Chondrocyte (in vitro differentiated cells): ENCODE results near the gene TXNIP. TPM values are rescaled to one million over a fixed set of nuclear protein-coding genes. Genes with fewer than 3 reads are reported as not detected.

Experiments used
- DNase-seq: peaks from one replicate; pipeline ENCODE4 v3.0.0; 2021; ENCODE audit warnings: mixed read lengths, low spot score
- H3K27ac Mint-ChIP-seq: one replicate; pipeline ENCODE4 v1.8.0; 2021; ENCODE audit warnings: mild to moderate bottlenecking, moderate library complexity, mixed read lengths; ENCODE audit not compliant: unreplicated experiment
- H3K27me3 Mint-ChIP-seq: 2 replicates; pipeline ENCODE4 v1.8.0; 2021; ENCODE audit warnings: low read depth, mixed read lengths
- H3K36me3 Mint-ChIP-seq: 2 replicates; pipeline ENCODE4 v1.8.0; 2021; ENCODE audit warnings: low read depth, mixed read lengths
- H3K4me1 Mint-ChIP-seq: 2 replicates; pipeline ENCODE4 v1.8.0; 2021; ENCODE audit warnings: low read depth, mild to moderate bottlenecking, mixed read lengths
- H3K4me3 Mint-ChIP-seq: one replicate; pipeline ENCODE4 v1.8.0; 2021; ENCODE audit warnings: mild to moderate bottlenecking, moderate library complexity, mixed read lengths; ENCODE audit not compliant: unreplicated experiment
- H3K9me3 Mint-ChIP-seq: 2 replicates; pipeline ENCODE4 v1.8.0; 2021; ENCODE audit warnings: low read depth, mixed read lengths
- CTCF ChIP-seq: fragments of 200-600 bp; sonication (generic); IDR thresholded peaks from 2 replicates; pipeline ENCODE4 v1.5.0; 2021; ENCODE audit warnings: antibody characterized with exemption, mild to moderate bottlenecking, moderate library complexity
- total RNA-seq: library from RNA; stranded (reverse); gene quantifications from 3 replicates; pipeline ENCODE4 v1.2.1, GENCODE V29; 2021

The TXNIP gene
- total RNA-seq, 1 donor from 2014 or later: 3.8 TPM

- no peaks in the 10 kb centered on the region for H3K36me3 Mint-ChIP-seq
- TF ChIP-seq CTCF: no peak
- H3K27me3 Mint-ChIP-seq: no peaks in the 10 kb centered on the region
- H3K27ac Mint-ChIP-seq: no peak overlapping the region
- H3K4me1 Mint-ChIP-seq: peaks cover 19% of the 10 kb centered on the region
- no peak overlapping the region for H3K4me3 Mint-ChIP-seq
- no peak for DNase-seq
- H3K9me3 Mint-ChIP-seq: no peaks in the 10 kb centered on the region
Measured at GRCh38 chr1:145985502-145986439, 10.6 kb downstream of the TXNIP start.

GRCh38 chr1:145985129-145985501, 11.3 kb downstream of the TXNIP start:
- no peaks in the 10 kb centered on the region for H3K9me3 Mint-ChIP-seq
- no peaks in the 10 kb centered on the region for H3K36me3 Mint-ChIP-seq
- H3K27ac Mint-ChIP-seq: no peak overlapping the region
- no peak for DNase-seq
- H3K27me3 Mint-ChIP-seq: no peaks in the 10 kb centered on the region
- no peak overlapping the region for H3K4me3 Mint-ChIP-seq
- no peak for TF ChIP-seq CTCF
- H3K4me1 Mint-ChIP-seq: peaks cover 19% of the 10 kb centered on the region

- no peak for TF ChIP-seq CTCF
- Mint-ChIP-seq H3K4me1 (peaks cover 19% of the 10 kb centered on the region), H3K9me3 (no peaks in the 10 kb centered on the region), H3K27me3 (no peaks in the 10 kb centered on the region), H3K36me3 (no peaks in the 10 kb centered on the region), H3K27ac (no peak overlapping the region), H3K4me3 (no peak overlapping the region)
- DNase-seq: no peak
Measured at GRCh38 chr1:145983960-145984830, 12.2 kb downstream of the TXNIP start.

DNA sequence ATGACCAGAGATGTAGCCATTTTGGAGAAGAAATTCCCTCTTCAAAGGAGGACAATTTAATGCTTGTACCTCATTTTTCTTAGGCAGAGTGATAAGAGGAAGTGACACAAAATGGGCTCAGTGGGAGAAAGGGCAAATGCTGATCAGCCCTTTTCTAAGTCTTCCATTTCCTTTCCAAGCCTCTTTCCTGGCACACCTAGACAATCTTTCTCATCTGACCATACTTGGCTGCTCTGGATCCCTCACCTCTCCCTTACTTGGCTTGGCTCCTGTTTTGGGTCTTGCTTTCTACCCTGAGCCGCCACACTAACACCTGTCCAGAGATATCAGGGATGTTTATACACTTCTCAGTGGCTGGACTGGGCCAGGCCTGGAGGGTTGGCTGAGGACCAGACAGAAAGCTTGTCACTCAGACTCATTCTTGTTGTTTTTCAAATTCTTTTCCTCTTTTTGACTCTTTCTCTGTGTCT, 13.1 kb downstream of the TXNIP start:
- Mint-ChIP-seq H3K4me3 (no peak overlapping the region), H3K27me3 (no peaks in the 10 kb centered on the region), H3K36me3 (no peaks in the 10 kb centered on the region), H3K27ac (no peak overlapping the region), H3K9me3 (no peaks in the 10 kb centered on the region), H3K4me1 (peaks cover 19% of the 10 kb centered on the region)
- DNase-seq: no peak
- TF ChIP-seq CTCF: no peak
